ENCODE results near the gene FOXD2.

The FOXD2 gene

GRCh38 chr1:47437447-47438164 is at the start of gene FOXD2:
TSS of gene FOXD2 (plus strand) at chr1:47438044. CDS start at chr1:47438136, 92 bp downstream.
- no peaks in the 10 kb centered on the region for H3K9me3 ChIP-seq (ENCODE audit: insufficient read depth, low read depth, low read length)
- H3K4me2 ChIP-seq (ENCODE audit: low read depth, low read length, poor library complexity, severe bottlenecking): peak within 1 kb of the TSS; percentile 96
- peaks cover 44% of the 10 kb centered on the region for H3K79me2 ChIP-seq (ENCODE audit: insufficient read depth, low read length)
- peaks cover 11% of the 10 kb centered on the region for H4K20me1 ChIP-seq (ENCODE audit: insufficient read depth, low read length, poor library complexity, severe bottlenecking)
- TF ChIP-seq CTCF (conservative IDR thresholded peaks at IDR 0.05; ENCODE audit: low read length) (peak; percentile 69), EZH2phosphoT487 (IDR thresholded peaks at IDR 0.05; ENCODE audit: borderline replicate concordance) (no peak)
- H3K27me3 ChIP-seq (ENCODE audit: insufficient read depth, low read length, poor library complexity, severe bottlenecking): peaks cover 6% of the 10 kb centered on the region
- H2AFZ ChIP-seq (ENCODE audit: low read length): peak within 1 kb of the TSS; percentile 97
- H3K4me1 ChIP-seq (ENCODE audit: insufficient read depth, low read length, poor library complexity, severe bottlenecking): peaks cover 22% of the 10 kb centered on the region
- H3F3A ChIP-seq (ENCODE audit: low read depth): no peaks in the 10 kb centered on the region
- H3K4me3 ChIP-seq (ENCODE audit: low read length, poor library complexity, severe bottlenecking): peak within 1 kb of the TSS; percentile 98
- peak within 1 kb of the TSS; percentile 91 for H3K9ac ChIP-seq (ENCODE audit: low read depth, low read length, poor library complexity, severe bottlenecking)
- H3K36me3 ChIP-seq (ENCODE audit: insufficient read depth, low read length): no peaks in the 10 kb centered on the region
- no peaks in the 10 kb centered on the region for H3K9me2 ChIP-seq (replicated peaks; ENCODE audit: low read depth, low read length)

GRCh38 chr1:47388891-47389238 is 49.0 kb upstream of the FOXD2 start:
- Histone ChIP-seq H3K36me3 (ENCODE audit: insufficient read depth, low read length) (no peaks in the 10 kb centered on the region), H3K4me1 (ENCODE audit: insufficient read depth, low read length, poor library complexity, severe bottlenecking) (no peaks in the 10 kb centered on the region), H3K9ac (ENCODE audit: low read depth, low read length, poor library complexity, severe bottlenecking) (no peak overlapping the region), H3K9me3 (ENCODE audit: insufficient read depth, low read depth, low read length) (no peaks in the 10 kb centered on the region), H3K79me2 (ENCODE audit: insufficient read depth, low read length) (no peaks in the 10 kb centered on the region), H3K4me3 (ENCODE audit: low read length, poor library complexity, severe bottlenecking) (no peak overlapping the region), H3K27me3 (ENCODE audit: insufficient read depth, low read length, poor library complexity, severe bottlenecking) (no peaks in the 10 kb centered on the region), H3K9me2 (replicated peaks; ENCODE audit: low read depth, low read length) (no peaks in the 10 kb centered on the region), H3K4me2 (ENCODE audit: low read depth, low read length, poor library complexity, severe bottlenecking) (no peak overlapping the region), H4K20me1 (ENCODE audit: insufficient read depth, low read length, poor library complexity, severe bottlenecking) (no peaks in the 10 kb centered on the region), H3F3A (ENCODE audit: low read depth) (no peaks in the 10 kb centered on the region), H2AFZ (ENCODE audit: low read length) (no peak overlapping the region)
- no peak for TF ChIP-seq EZH2phosphoT487 (IDR thresholded peaks at IDR 0.05; ENCODE audit: borderline replicate concordance)
- peak; percentile 80 for TF ChIP-seq CTCF (conservative IDR thresholded peaks at IDR 0.05; ENCODE audit: low read length)

GRCh38 chr1:47389731-47390130 is 48.1 kb upstream of the FOXD2 start:
- Histone ChIP-seq H3K4me3 (ENCODE audit: low read length, poor library complexity, severe bottlenecking) (no peak overlapping the region), H4K20me1 (ENCODE audit: insufficient read depth, low read length, poor library complexity, severe bottlenecking) (no peaks in the 10 kb centered on the region), H3K9me3 (ENCODE audit: insufficient read depth, low read depth, low read length) (no peaks in the 10 kb centered on the region)

More at GRCh38 chr1:47389731-47390130, 48.1 kb upstream of the FOXD2 start:
- TF ChIP-seq EZH2phosphoT487 (IDR thresholded peaks at IDR 0.05; ENCODE audit: borderline replicate concordance): no peak
- TF ChIP-seq CTCF (conservative IDR thresholded peaks at IDR 0.05; ENCODE audit: low read length): no peak
- H3K27me3 ChIP-seq (ENCODE audit: insufficient read depth, low read length, poor library complexity, severe bottlenecking): no peaks in the 10 kb centered on the region
- H2AFZ ChIP-seq (ENCODE audit: low read length): no peak overlapping the region
- H3K9me2 ChIP-seq (replicated peaks; ENCODE audit: low read depth, low read length): no peaks in the 10 kb centered on the region
- H3K4me1 ChIP-seq (ENCODE audit: insufficient read depth, low read length, poor library complexity, severe bottlenecking): no peaks in the 10 kb centered on the region
- H3K79me2 ChIP-seq (ENCODE audit: insufficient read depth, low read length): no peaks in the 10 kb centered on the region
- H3K4me2 ChIP-seq (ENCODE audit: low read depth, low read length, poor library complexity, severe bottlenecking): no peak overlapping the region
- H3K9ac ChIP-seq (ENCODE audit: low read depth, low read length, poor library complexity, severe bottlenecking): no peak overlapping the region
- no peaks in the 10 kb centered on the region for H3F3A ChIP-seq (ENCODE audit: low read depth)
- no peaks in the 10 kb centered on the region for H3K36me3 ChIP-seq (ENCODE audit: insufficient read depth, low read length)
